GM18502 (cell line): ENCODE results near the gene TLR4.

Experiments used
- ATAC-seq: cut with Tn5 transposase; IDR thresholded peaks from one replicate; pipeline ENCODE4 v1.9.1; 2021; ENCODE audit warnings: mild to moderate bottlenecking; ENCODE audit not compliant: unreplicated experiment, poor library complexity

Gene TLR4

DNA sequence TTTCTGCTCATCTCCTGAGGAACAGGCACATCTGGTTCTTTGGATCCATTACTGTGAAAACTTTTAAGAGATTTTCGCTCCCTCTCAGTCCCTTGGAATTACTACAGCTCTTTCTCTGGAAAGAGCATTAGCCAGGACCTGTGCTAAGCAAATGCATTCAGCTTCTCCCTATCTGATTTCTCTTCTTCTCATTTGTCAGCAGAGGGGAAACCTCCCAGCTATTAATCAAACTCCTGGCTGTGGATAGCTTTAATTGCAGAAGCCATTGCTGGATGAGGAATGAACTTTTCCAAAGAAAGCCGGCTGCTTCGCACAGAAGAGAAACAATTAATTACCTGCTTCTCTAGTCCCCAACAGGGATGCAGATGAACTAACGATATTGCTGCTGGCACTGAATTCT is 37.9 kb downstream of the TLR4 start:
- ATAC-seq: no peak

DNA sequence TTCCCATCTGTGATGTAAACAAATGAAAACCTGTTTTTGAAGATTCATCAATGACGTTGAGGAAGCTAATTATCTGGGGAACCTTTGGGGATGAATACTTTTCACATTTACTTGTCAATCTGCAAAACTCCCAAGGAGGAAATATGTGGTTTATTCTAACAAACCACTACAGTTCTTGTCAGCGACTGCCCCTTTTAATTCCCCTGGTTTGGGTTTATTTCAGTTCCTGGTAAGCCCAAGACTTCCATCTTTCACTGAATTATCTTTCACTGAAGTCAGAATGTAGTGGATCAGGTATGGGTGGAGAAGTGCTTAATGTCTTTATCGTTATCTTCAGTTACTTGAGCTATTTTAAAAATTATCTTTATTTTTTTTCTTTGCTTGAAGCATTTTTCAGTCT is 40.2 kb downstream of the TLR4 start:
- ATAC-seq: no peak

DNA sequence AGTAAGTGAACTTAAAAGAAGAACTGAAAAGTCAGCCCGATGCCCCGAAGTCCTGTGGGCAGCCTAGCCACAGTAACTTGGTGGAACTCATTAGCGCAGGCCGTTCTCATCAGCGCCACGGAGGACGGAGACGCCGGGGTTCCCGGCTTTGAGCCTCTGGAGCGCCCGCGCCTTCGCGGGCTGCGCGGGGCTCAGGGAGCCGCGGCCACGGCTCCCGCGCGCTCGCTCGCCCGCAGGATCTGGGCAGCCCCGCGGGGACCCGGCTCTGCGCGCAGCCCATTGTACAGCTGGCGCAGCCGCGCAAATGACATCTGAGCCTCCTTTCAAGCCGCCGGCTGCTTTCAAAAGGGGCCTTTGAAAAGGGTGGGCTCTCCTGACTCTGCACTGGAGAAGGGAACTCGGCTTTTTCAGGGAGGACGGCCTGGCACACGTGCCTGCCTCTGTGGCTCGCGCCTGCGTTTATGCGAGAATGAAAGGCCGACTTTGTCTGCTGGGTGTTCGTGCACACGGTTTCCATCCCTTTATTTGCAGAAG is 40.7 kb downstream of the TLR4 start:
- ATAC-seq: no peak

- no peak for ATAC-seq
These were observed 41.4 kb downstream of the TLR4 start for GRCh38 chr9:117745598-117745997.

- no peak for ATAC-seq
These were observed 42.1 kb downstream of the TLR4 start for GRCh38 chr9:117746263-117746662.

DNA sequence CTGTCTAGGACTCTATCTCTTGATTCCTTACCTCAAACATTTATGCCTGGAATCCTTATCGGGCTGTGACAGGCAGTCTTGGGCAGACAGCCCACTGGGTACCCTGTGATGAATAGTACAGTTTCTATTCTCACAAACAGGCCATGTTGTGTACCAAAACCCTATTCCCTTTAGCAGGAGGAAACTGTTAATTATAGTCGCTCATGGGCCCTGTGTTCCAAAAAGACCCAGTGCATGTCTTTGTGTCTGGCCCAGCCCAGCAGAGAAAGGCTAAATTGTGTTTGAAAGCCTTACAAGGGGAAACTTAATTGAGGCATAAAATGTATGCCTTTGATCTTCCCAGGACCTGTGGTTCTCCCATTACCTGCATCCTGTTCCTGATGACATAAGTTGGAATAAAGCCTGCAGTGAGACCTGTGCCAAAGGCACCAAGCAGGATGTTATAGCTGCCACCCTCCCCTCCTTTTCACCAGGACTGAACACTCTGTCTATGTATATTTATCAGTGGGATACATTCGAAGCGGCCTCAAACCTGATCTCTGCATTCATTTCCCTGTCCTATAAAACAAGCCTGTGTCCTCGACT is 43.3 kb downstream of the TLR4 start:
- no peak for ATAC-seq

- no peak for ATAC-seq
These were observed 46.2 kb downstream of the TLR4 start for GRCh38 chr9:117750401-117750800.

- no peak for ATAC-seq
These were observed 48.7 kb downstream of the TLR4 start for GRCh38 chr9:117752894-117753293.

DNA sequence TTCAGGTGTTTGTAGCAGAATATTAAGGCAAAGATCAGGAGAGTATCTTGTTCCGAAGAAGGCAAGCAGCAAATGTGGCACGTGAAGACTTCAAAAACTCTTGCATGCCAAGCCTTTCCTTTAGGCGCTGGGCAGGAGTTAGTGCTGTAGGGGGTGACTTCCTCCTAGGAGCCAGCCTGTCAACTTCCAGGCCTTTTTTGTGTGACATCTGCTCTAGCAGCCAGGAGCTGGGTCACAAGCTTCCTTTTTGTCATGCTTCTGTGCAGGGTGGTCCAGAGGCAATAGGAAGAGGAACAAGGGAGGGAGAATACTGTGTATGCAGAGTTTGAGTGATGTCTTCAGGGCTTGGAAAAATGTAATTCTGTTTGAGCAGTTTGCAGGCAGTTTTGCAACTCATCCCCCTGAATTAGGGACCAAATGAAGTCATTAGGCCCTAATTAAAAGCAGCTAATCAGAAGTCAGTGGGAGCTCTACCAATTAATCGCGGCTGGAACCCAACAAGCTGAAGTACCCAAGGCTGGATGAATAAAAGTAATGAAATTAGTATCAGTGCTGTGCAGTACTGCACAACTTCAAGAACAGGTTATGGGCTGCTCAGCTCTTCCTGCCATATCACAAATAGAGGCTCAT is 53.5 kb downstream of the TLR4 start:
- ATAC-seq: no peak

GRCh38 chr9:117763314-117763713 is 59.1 kb downstream of the TLR4 start:
- ATAC-seq: no peak

GRCh38 chr9:117768750-117769395 is 64.7 kb downstream of the TLR4 start:
- no peak for ATAC-seq

DNA sequence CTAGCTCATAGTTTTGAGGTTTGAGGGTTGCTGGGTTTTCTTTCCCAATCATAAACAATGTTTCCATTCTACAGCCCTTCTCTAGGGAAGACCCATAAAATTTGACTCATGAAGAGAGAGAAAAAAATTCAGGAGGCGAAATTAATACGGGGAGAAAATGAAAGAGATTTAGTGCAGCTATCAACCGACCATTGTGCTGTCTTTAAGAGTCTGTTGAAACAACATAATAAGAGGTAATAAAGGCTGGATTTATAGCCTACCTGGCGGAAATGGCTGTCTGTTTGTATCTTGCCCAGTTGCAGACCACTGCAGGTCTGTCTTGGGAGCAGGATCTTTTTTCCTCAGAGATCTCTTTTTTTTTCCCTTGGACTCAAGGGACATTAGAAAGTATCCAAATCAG is 66.9 kb downstream of the TLR4 start:
- ATAC-seq: no peak

DNA sequence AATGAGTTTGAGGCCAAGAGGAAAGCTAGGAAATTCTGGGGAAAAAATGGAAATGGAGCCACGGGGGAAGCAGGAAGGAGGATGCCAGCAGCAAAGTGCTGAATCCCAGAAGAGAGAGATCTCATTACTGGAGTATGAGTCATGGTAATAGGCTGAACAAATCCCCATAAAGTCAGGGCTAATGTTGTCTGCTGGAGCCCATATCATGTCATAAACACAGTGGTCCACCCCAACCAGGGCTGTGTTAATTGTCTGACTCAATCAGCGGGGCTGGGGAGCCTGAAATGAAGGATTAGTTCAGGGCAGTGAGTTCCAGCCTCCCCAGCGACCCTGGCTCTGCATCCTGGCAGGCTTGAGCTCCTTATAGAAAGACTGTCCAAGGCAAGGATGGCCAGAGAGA is 68.8 kb downstream of the TLR4 start:
- ATAC-seq: no peak
